ENCODE data around the gene OR4K5.
"Not testable (repeated sequence)": the region's sequence is repeated elsewhere in the genome, so short reads cannot be mapped to it uniquely, and the experiment has no call there.

The OR4K5 gene, protein sequence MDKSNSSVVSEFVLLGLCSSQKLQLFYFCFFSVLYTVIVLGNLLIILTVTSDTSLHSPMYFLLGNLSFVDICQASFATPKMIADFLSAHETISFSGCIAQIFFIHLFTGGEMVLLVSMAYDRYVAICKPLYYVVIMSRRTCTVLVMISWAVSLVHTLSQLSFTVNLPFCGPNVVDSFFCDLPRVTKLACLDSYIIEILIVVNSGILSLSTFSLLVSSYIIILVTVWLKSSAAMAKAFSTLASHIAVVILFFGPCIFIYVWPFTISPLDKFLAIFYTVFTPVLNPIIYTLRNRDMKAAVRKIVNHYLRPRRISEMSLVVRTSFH

DNA sequence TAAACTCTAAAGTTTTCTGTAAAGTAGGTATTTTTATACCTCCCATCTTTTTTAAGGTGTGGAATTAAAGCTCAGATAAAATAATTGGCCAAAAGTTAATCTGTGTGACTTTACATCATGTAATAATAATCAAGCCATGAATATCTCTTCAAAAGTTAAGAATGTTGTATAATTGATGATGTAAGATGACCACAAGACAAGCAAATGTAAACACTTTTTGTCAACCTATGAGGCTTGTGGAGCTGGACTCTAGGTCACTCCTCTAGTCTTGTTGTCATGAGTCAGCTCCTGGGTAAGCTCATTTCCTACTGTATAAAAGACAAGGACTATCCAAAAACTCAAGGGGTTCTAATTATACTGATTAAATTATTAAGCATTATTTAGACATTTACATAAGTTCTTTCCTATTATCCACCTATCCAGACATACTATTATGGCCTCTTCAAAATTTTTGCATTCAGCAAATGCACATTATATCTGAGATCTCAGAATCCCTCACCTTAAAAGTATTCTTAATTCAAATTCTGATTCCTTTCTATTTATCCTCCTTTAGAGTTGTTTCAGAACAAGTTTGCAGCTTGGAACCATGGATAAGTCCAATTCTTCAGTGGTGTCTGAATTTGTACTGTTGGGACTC is at the start of gene OR4K5:
TSS of gene OR4K5 (plus strand) at position 587 of the 637 bp plus-strand sequence. CDS start at position 587, 0 bp downstream.
- DNase-seq = no peak

DNA sequence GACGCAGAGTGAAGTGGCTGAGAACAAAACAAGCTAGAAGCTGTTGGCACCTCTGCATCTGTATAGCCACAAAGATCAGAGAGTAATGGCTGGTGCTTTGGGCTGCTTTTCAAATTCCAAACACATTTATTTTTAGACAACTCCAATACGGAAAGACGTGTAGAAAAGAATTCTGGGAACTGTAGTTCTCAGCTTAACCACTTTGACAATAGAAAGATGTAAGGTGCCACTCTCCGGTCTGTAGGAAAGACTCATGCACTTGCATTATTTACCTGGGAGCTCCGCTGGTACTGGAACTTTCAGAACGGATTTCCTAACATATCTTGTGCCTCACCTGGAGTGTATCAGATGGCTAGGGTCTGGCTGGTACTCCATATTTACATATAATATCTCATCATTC is 47.2 kb upstream of the OR4K5 start:
- no peak for DNase-seq

DNA sequence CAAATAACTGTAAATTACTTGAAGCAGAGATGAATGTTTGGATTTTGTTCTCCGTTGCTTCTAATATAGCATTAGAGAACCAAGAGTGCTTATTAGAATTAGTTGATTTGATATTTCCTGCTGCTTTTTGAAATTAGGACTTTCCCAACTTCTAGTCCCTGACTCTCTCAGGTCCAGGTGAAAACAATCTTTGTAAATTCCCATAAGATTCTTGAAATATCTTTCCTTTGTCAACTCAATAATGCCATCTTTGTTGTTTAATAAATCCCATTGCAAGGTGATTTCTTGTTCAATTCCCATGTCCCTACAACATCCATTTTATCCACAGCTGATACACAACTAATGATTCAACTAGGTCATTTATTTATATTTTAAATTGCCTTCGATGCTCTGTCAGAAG is 45.6 kb upstream of the OR4K5 start, which contains the start of gene OR4K2:
TSS of gene OR4K2 (plus strand) at position 301 of the 400 bp plus-strand sequence. CDS start 1,126 bp downstream, outside the sequence.
- no peak for DNase-seq

DNA sequence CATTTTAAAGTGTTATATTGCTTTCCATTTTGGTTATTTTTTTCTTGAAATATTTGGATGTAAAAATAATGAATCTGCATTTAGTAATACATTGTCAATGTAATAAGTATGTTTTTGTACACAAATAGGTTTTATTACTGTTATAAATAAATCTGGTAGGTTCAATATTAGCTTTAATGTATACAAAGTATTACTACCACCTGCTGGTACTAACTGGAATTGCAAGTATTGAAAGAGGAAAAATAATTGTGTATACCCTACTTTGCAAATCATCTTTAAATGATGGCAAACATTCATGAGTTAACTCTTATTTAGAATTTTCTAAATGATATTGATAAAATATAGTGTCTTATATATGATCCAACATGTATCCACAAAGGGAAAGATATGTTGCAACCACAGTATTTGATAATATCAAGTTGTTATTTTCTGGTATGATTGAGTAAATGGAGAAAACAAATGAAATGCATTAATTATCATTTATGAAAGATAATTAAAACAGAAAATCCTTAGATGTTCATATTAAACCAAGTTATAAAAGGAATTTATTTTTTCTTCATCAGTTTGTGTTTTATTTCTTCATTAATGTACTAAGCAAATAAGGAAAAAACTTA is 42.3 kb upstream of the OR4K5 start:
- DNase-seq = peak; percentile 43

DNA sequence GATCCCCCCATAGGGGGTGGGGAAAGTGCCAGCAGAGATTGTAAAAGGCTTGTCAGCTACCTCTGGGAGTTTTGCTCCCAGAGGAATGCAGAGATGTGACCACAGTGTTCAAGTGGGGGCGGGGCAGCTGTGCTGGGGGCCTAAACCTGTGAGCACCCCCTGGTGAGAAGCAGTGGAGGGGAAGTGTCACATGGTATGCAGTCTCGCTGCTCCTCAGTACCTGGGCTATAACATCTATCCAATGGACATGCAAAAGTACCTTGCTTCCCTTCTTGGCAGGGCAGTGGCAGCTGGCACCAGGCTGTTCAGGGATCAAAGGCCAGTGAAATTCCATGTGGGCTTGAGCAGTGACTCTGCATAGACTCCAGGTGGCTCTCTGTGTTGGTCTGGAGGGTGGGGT is 25.1 kb upstream of the OR4K5 start:
- no peak for DNase-seq

DNA sequence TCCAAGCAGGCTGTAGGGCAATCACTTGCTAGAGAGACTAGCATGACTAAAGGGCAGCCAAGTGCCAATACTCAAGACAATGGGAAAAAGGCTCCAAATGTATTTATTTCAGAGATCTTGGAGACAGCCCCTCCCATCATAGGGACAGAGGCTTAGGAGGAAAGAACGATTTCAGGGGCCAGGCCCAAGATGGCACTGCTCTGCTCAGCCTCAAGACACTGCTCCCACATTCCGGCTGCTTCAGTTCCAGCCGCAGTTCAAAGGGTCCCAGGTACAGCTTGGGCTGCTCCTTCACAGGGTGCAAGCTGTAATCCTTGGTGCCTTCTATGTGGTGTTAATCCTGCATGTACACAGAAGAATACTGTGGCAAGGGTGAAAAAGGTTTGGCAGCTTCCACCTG is 19.4 kb upstream of the OR4K5 start:
- no peak for DNase-seq

DNA sequence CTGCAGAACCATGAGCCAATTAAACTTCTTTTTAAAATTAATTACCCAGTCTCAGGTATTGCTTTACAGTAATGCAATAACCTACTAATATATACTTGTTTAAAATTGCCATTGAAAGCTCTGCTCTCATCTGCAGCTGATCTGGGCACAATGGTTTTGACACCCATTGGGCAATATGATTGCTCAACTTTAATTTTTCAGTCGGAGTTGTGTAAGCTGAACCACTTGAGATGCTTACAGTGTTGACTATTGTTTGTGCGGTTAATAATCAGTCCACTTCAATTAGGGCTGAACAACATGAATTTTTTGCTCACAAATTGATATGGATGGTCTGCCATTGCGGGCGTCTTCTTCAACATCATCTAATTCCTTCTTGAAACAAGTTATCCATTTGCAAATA is 18.0 kb upstream of the OR4K5 start:
- no peak for DNase-seq

DNA sequence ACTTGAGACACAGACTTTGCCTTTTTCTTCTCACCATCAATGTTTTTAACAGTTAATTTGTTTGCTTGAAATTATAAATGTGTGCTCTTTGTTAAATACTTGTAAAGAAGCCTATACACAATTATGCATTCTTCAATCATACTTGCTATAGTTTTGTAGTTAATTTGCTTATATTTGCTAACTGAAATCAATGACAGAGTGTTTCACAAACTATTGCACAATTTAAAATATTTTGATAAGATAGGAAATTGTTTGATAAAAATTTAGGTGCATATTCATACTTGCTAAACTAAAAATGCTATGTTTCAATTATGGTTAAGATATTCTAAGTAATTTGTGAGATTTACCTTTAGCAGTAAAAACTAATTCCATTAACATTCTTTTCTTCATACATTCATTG is 13.7 kb upstream of the OR4K5 start:
- no peak for DNase-seq

DNA sequence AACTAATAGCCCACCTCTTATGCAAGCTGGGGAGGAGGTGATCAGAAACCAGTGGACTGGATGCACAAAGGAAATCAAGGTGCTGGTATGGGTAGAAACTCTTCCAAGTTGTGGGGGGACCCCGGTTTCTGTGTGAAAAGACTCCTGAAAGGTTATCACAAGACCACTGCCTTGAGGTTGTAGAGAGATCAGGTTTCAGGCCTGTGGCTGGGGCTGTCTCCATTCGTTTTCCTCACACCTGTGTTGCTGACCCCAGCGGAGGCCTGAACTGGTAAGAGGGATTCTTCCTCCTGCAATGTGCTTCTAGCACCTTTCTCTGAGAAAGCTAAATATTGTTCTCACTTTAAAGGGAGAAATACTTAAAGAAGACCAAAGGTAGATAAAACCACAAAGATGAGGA is 9.3 kb upstream of the OR4K5 start:
- DNase-seq = no peak

DNA sequence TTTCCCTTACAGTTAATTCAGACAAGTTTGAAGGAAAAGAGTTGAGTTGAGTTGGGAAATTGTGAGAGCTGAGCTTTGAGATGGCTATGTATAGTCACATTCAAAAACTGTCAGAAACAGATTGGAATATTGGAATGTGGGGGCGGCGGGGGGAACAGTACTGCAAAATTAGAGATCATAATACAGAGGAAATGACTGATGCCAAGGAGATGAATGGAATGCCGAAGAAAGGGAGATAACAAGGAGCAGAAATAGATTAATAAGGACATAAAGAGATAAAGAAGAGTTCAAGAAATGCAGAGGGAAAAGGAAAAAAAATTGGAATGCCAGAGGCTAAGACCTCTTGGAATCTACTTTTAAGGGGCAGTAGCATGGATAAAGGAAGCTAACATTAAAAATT is 3.2 kb upstream of the OR4K5 start:
- no peak for DNase-seq

DNA sequence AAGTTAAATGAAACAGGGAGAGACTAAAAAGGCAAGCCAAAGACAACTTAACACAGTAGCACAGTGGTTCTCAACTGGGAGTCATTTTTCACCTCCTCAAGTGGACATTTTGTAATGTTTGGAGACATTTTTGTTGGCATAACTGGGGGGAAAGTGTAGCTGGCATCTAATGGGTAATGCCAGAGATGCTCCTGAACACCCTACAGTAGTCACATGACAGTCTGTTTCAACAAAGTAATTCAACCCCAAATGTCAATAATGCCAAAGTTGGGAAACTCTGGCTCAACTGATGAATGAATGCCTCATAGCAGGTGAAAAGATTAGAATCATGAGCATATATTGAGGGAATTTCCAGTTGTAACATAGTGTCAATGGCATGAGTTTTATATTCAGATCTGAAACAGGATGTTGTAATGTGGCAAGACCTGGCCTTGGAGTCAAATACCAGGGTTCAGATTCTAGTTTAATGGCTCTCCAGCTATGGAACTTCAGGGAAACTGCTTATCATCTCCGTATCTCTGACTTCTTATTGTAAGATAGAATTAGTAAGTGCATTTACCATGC is 2.4 kb upstream of the OR4K5 start:
- no peak for DNase-seq

DNA sequence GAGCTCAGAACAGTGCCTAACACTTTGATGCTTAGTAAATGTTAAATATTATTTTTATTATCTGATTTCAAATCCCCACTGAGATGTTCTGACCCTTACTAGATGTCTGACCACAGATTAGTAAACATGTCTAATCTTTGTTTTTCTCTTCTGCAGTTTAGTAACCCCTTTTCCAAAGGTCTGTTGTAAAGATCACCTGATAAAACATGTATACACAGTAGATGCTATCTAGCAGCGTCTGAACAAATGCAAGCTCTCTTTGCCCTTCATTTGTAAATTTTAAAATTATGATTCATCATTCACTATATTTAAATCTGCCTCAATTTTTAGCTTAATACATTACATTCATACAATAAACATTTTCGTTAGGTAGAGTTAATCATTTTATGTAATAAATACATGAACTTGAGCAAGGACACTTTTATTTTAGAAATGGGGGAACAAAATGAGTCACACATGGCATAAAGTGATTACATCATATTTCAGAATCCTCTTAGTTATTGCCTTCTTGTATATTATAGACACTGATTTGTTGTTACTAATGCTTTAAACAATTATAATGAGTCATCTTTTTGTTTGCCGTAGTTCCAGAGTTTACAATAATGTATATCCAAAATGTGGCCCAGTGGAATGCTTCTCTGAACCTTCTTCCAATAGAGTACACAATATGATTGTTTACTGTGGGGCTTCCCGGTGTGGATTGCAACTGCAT is 1.7 kb upstream of the OR4K5 start:
- DNase-seq = no peak

DNA sequence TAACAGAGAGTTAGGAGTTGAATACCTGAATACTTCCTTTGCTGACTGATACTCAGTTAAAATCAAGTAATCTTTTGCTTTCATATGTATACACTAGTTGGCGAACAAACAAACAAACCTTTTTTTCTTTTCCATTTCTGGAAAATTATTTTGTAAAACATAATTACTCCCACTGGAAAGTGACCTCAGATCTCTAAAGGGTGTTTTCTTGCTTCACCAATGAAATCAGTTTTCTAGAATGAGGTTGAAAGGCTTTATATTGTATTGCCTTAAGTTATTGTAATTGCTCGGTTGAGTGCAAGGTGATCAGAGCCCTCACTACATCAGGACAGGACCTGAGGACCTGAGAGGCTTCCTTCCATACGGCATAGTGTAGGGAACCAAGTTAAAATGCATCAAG is 10.2 kb downstream of the OR4K5 start, which contains the start of gene OR4K1:
TSS of gene OR4K1 (plus strand) at position 301 of the 400 bp plus-strand sequence. CDS start 4,750 bp downstream, outside the sequence.
- DNase-seq = no peak

DNA sequence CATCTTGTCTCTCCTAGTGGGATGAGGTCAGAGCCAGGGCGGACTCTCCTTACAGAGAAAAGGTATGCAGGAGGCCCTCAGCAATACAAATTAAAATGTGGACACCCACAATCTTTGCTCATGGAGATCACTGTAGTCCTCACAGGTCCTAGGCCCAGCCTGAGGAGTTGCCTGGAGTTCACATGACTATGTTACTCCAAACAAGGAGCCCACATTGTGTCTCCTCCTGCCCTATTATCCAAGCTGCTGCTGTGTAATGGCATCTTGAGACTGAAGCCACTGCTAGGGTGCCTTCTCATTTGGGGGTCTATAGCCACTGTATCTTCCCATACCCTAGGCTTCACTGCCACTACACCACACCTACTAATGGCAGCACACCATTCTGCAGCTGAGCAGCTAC is 21.3 kb downstream of the OR4K5 start:
- no peak for DNase-seq

DNA sequence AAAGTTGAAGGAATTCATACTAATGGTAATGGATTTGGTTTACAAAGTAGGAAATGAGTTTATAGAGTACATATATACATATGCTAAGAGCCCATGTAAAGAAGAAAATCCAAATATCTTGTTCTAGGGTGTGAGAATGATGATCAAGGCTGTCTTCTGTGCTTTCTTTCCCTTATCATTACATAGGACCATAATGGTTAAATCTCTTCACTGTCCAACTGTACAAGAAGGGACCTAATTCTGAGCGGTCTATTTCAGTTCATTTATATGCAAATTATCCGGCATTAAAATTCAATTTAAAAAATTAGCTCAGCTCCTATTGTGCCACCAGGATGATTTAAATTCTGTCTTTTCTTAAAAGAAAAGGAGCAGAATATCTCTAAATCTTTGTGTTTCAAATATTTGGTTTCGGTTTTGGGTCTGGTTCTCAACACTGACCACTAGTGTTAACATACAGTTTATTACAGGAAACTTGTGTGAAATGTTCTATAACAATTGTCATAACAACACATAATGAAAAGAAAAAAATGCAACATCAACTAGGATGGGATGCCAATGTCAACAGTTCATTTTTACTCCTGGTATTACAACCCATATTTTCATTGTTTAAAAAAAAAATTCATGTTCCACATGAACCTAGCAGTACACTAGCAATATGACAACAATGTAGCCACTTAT is 27.1 kb downstream of the OR4K5 start:
- no peak for DNase-seq

DNA sequence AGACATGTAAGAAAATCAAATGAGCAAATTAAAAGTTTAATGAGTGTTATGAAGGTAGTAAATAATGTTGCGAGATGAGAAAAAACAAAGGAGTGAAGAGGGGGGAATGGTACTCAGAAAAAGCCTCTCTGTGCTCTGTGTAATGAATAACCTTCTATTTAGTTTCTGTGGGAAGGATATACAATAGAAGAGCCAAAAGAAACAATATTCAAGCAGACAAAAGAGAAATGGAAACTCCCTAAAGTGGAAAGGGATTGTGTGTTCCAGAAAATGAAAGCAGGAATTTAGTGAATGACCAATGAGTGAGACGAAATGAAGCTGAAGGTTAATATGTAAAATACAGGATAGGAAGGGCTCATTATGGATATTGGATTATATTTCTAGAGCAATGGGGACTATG is 28.8 kb downstream of the OR4K5 start:
- no peak for DNase-seq

DNA sequence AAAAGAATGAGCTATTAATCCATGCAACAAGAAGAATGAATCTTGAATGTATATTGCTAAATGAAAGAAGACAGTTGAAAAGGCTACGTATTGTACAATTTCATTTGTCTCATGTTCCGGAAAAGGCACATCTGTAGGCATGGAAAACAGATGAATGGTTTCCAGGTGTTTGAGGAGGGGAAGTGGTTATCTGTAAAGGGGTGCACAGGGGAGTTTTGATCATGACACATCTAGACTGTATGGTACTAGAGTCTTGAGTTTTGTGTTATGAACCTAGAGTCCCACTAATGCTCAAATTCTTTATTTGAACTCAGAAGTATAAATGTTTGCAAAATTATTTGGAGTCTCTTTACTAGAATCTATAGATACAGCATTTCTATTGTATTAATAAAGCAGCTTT is 49.3 kb downstream of the OR4K5 start:
- not testable (repeated sequence) for DNase-seq
